ENCODE data around the gene OR4K15. TPM values are rescaled to one million over a fixed set of nuclear protein-coding genes. Genes with fewer than 3 reads are reported as not detected.

The OR4K15 gene
- total RNA-seq (not detected), polyA plus RNA-seq (ENCODE audit: insufficient read depth, low read depth, low replicate concordance) (not detected)
- long read RNA-seq, donor 1 = 0 reads
- long read RNA-seq, donor 2 = 0 reads
- long read RNA-seq, donor 3 = 0 reads
- long read RNA-seq, donor 4 = 0 reads
- long read RNA-seq, donor 5 = 0 reads
- long read RNA-seq, donor 6 = 0 reads
- long read RNA-seq, donor 7 = 0 reads
- long read RNA-seq, donor 8 = 0 reads
- long read RNA-seq, donor 9 = 0 reads
- long read RNA-seq, donor 10 = 0 reads

GRCh38 chr14:19975291-19975690 lies at the start of gene OR4K15:
Gene OR4K15, plus strand, starts transcription at chr14:19975591. Its CDS starts 0 bp downstream, at chr14:19975591.
- no peak for TF ChIP-seq CTCF (IDR thresholded peaks at IDR 0.05; ENCODE audit: borderline replicate concordance, extremely low read depth, insufficient read depth)
- Histone ChIP-seq H3K9me3 (ENCODE audit: control insufficient read depth in 2 of 3, insufficient read depth in 1 of 3, low read length in 3 of 3) (no peaks in the 10 kb centered on the region), H3K27ac (ENCODE audit: low read depth in 2 of 2, low read length in 2 of 2) (no peak within 1 kb of the TSS), H3K9ac (ENCODE audit: low read length in 3 of 3) (no peak within 1 kb of the TSS), H3K4me1 (ENCODE audit: control insufficient read depth in 2 of 3, insufficient read depth in 2 of 3, low read depth in 1 of 3, low read length in 3 of 3) (no peaks in the 10 kb centered on the region), H3K4me3 (ENCODE audit: low read length in 3 of 3) (no peak within 1 kb of the TSS), H3K36me3 (ENCODE audit: control insufficient read depth in 2 of 3, insufficient read depth in 3 of 3, low read length in 3 of 3) (no peaks in the 10 kb centered on the region), H3K27me3 (ENCODE audit: control insufficient read depth, insufficient read depth, low read length) (no peaks in the 10 kb centered on the region)
- FAIRE-seq = no peak
- DNase-seq = no peak
- intact Hi-C loops (cut with DNase I) = no loop called here

GRCh38 chr14:19930617-19931016 lies 44.8 kb upstream of the OR4K15 start, which contains the start of gene OR4K1:
Gene OR4K1, plus strand, starts transcription at chr14:19930917. Its CDS starts 4,750 bp downstream, at chr14:19935667.
- DNase-seq (no peak), FAIRE-seq (no peak)
- H3K27me3 ChIP-seq (ENCODE audit: control insufficient read depth, insufficient read depth, low read length) = no peaks in the 10 kb centered on the region
- no peak within 1 kb of the TSS for H3K9ac ChIP-seq (ENCODE audit: low read length in 3 of 3)
- peaks cover 0 to 3% (median 0%) of the 10 kb centered on the region in 3 donors for H3K9me3 ChIP-seq (ENCODE audit: control insufficient read depth in 2 of 3, insufficient read depth in 1 of 3, low read length in 3 of 3)
- intact Hi-C loops (cut with DNase I) = no loop called here
- H3K4me1 ChIP-seq (ENCODE audit: control insufficient read depth in 2 of 3, insufficient read depth in 2 of 3, low read depth in 1 of 3, low read length in 3 of 3) = no peaks in the 10 kb centered on the region
- H3K27ac ChIP-seq (ENCODE audit: low read depth in 2 of 2, low read length in 2 of 2) = no peak within 1 kb of the TSS
- no peaks in the 10 kb centered on the region for H3K36me3 ChIP-seq (ENCODE audit: control insufficient read depth in 2 of 3, insufficient read depth in 3 of 3, low read length in 3 of 3)
- H3K4me3 ChIP-seq (ENCODE audit: low read length in 3 of 3) = no peak within 1 kb of the TSS
- no peak for TF ChIP-seq CTCF (IDR thresholded peaks at IDR 0.05; ENCODE audit: borderline replicate concordance, extremely low read depth, insufficient read depth)

GRCh38 chr14:19941668-19942067 lies 33.7 kb upstream of the OR4K15 start:
- Histone ChIP-seq H3K4me1 (ENCODE audit: control insufficient read depth in 2 of 3, insufficient read depth in 2 of 3, low read depth in 1 of 3, low read length in 3 of 3) (no peaks in the 10 kb centered on the region), H3K9me3 (ENCODE audit: control insufficient read depth in 2 of 3, insufficient read depth in 1 of 3, low read length in 3 of 3) (peaks cover 0 to 2% (median 0%) of the 10 kb centered on the region in 3 donors), H3K27ac (ENCODE audit: low read depth in 2 of 2, low read length in 2 of 2) (no peak overlapping the region), H3K9ac (ENCODE audit: low read length in 3 of 3) (no peak overlapping the region), H3K27me3 (ENCODE audit: control insufficient read depth, insufficient read depth, low read length) (no peaks in the 10 kb centered on the region), H3K4me3 (ENCODE audit: low read length in 3 of 3) (no peak overlapping the region), H3K36me3 (ENCODE audit: control insufficient read depth in 2 of 3, insufficient read depth in 3 of 3, low read length in 3 of 3) (no peaks in the 10 kb centered on the region)
- intact Hi-C loops (cut with DNase I) = no loop called here
- FAIRE-seq (no peak), DNase-seq (no peak)
- no peak for TF ChIP-seq CTCF (IDR thresholded peaks at IDR 0.05; ENCODE audit: borderline replicate concordance, extremely low read depth, insufficient read depth)
